PFSK-1 (cell line): ENCODE data around the gene USP7. TPM values are rescaled to one million over a fixed set of nuclear protein-coding genes. Genes with fewer than 3 reads are reported as not detected.
A peak's percentile ranks its signal among the peaks of the same experiment; 100 is the strongest.

Source experiments
- FOXP2 ChIP-seq: optimal IDR thresholded peaks from 2 replicates; pipeline ENCODE3; 2011; ENCODE audit warnings: borderline replicate concordance, control low read depth, inconsistent platforms; ENCODE audit not compliant: insufficient read depth; ENCODE audit errors: extremely low read length, extremely low read depth
- POLR2AphosphoS5 ChIP-seq: IDR thresholded peaks from 2 replicates; pipeline ENCODE4 v1.6.1; 2012; ENCODE audit warnings: low read depth, mild to moderate bottlenecking, control low read depth, low read length, moderate library complexity
- REST ChIP-seq, 2 experiments: IDR thresholded peaks; 2 replicates each; pipeline versions ENCODE4 v1.6.1 to v1.8.0; 2011 to 2012; ENCODE audit warnings: low read depth in 2 of 2, low read length in 2 of 2, control low read depth in 1 of 2, inconsistent platforms in 1 of 2, mild to moderate bottlenecking in 1 of 2, moderate library complexity in 1 of 2; ENCODE audit not compliant: insufficient read depth in 1 of 2
- SIN3A ChIP-seq: IDR thresholded peaks from 2 replicates; pipeline ENCODE4 v1.6.1; 2012; ENCODE audit warnings: mild to moderate bottlenecking, low read length, moderate library complexity, borderline replicate concordance; ENCODE audit not compliant: insufficient read depth
- TAF1 ChIP-seq: IDR thresholded peaks from 2 replicates; pipeline ENCODE4 v1.6.1; 2012; ENCODE audit warnings: low read length, control low read depth, borderline replicate concordance; ENCODE audit not compliant: insufficient read depth
- polyA plus RNA-seq: library from polyadenylated mRNA; unstranded; fragments of >200 nt; gene quantifications from one replicate; pipeline ENCODE4 v1.2.1, GENCODE V29; 2012; ENCODE audit warnings: low read depth, missing spikeins; ENCODE audit not compliant: insufficient read length

The USP7 gene
- 46.1 TPM for polyA plus RNA-seq

- TF ChIP-seq POLR2AphosphoS5 (peak; percentile 44; the same call in 1 of the 2 replicates), SIN3A (no peak), TAF1 (peak; percentile 75; the same call in 1 of the 2 replicates)
Observed at GRCh38 chr16:8963821-8964441, at the start of gene USP7. Gene USP7, minus strand, starts transcription at chr16:8963906. Its CDS starts 621 bp downstream, at chr16:8963285.

DNA sequence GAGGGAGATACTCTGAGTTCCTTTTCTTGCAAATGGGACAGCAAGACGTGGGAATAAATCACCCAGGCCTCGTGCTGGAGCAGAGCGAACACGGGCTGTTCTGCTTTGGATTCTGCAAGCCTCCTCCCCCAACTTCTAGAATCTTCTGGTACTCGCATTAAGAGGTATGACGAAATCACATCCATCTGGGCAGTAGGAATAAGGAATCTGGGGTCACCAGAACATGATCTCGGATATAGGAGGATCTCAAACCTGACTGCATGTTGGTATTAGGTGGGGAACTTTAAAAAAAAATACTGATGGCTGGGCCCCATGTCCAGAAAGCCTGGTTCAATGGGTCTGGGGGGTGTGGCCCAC, 49.8 kb upstream of the USP7 start:
- TF ChIP-seq FOXP2 = no peak
- no peak for TF ChIP-seq REST (IDR thresholded peaks at IDR 0.05; ENCODE audit: insufficient read depth in 1 of 2, low read depth in 2 of 2, low read length in 2 of 2)
- no peak for TF ChIP-seq TAF1
- no peak for TF ChIP-seq POLR2AphosphoS5
- no peak for TF ChIP-seq SIN3A

DNA sequence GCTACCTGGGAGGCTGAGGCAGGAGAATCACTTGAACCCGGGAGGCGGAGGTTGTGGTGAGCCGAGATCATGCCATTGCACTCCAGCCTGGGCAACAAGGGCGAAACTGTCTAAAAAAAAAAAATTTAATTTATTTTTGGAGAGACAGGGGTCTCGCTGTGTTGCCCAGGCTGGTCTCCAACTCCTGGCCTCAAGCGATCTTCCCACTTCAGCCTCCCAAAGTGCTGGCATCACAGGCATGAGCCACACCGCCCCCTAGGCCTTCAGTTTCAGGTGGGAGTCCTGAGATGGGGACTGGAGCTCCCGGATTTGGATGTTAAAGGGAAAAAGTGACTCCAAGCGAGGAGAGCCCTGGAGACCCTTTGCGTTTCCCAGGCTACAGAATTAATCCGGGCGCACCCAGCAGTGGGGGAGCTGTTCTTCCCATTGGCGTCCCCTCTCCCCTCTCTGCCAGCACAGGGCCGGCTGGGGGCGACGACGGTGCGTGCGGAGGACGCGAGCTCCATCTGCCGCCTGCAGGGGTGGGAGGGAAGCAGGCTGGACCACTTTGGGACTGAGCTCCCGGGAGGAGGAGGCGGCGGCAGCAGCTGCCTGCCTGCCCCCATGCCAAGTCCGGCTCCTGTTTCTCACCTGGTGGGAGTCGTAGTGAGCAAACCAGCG, 49.3 kb upstream of the USP7 start:
- TF ChIP-seq TAF1 = no peak

DNA sequence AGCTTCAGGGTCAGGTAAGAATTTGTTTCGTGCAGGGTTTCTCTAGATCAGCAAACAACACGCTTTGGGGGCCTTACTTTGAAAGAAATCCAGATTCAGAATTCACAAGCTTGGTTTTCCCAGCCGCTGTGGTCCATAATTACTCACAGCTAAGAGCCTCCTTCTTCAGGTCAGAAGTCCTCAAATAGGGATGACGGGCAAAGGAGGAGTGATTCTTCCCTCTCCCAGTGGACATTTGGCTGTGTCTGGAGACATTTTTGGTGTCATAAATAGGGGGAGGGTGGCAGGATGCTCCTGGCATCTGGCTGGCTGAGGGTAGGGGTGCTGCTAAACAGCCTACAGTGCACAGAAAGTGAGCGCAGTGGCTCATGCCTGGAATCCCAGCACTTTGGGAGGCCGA, 48.6 kb upstream of the USP7 start:
- no peak for TF ChIP-seq TAF1
- TF ChIP-seq SIN3A = no peak
- no peak for TF ChIP-seq FOXP2
- TF ChIP-seq REST (IDR thresholded peaks at IDR 0.05; ENCODE audit: insufficient read depth in 1 of 2, low read depth in 2 of 2, low read length in 2 of 2) = no peak
- TF ChIP-seq POLR2AphosphoS5 = no peak

DNA sequence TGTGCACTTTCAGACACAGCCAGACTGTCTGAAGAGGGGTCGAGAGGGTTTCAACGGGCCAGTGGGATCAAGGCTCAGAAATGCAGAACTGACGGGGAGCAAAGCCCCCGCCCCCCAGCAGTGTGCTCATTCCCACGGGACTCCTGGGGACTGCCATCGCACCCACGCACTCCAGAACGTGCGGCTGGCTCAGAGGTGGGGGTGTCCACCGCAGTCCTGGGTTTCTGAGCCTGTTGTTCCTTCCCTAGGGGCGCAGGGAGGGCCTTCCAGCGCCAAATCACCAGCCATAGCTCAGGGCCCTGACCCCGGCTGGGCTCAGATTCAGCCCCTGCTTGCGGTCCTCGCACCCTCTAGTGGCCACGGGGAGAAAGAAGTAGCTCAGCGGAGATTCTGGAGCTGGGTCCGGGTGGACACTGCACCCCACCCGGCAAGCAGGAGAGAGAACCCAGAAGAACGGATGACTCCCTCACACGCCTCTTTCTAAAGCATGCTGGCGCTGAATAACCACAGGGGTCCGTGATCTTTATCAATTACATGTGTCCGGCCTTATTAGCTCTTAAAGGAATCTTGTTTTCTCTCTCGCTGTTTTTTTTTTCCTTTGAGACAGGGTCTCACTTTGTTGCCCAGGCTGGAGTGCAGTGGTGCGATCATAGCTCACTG, 45.0 kb upstream of the USP7 start:
- TF ChIP-seq POLR2AphosphoS5 (no peak), REST (IDR thresholded peaks at IDR 0.05; ENCODE audit: insufficient read depth in 1 of 2, low read depth in 2 of 2, low read length in 2 of 2) (0 out of 4 replicates have a peak, but pooled peaks of 1 of the 2 experiments have one; percentile 25)

DNA sequence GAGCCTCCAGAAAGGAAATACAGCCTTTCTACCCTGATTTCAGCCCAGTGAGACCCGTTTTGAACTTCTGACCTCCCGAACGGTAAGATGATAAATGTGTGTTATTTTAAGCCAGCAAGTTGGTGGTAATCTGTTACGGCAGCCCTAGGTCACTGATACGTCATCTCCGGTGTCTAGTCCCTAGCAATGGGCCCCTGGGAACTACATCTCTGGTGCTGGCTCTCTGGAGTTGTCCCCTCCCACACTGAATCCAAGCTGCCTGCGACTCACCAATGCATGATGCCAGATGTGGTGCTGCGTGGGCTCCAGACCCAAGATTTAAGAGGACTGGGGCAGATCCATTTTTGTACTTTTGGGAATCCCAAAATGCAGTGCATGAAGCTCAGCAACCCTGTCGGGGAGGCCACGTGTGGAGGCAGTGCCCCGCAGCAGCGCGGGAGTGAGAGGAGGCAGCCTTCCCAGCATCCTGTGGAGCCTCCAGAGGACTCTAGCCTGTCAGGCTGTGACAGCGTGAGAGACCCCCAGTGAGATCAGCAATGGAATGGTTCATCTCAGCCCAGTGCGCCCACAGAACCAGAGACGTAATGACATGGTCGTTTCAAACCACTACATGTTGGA, 43.6 kb upstream of the USP7 start:
- TF ChIP-seq TAF1 (no peak), REST (IDR thresholded peaks at IDR 0.05; ENCODE audit: insufficient read depth in 1 of 2, low read depth in 2 of 2, low read length in 2 of 2) (no peak), FOXP2 (no peak), POLR2AphosphoS5 (no peak), SIN3A (no peak)
